Measurements from ENCODE around the gene PSMC4.

PSMC4 gene

GRCh38 chr19:39927524-39928356 is 43.2 kb upstream of the PSMC4 start:
- no peak for DNase-seq (ENCODE audit: low read depth in 2 of 2)
- TF ChIP-seq, protein P1, sequence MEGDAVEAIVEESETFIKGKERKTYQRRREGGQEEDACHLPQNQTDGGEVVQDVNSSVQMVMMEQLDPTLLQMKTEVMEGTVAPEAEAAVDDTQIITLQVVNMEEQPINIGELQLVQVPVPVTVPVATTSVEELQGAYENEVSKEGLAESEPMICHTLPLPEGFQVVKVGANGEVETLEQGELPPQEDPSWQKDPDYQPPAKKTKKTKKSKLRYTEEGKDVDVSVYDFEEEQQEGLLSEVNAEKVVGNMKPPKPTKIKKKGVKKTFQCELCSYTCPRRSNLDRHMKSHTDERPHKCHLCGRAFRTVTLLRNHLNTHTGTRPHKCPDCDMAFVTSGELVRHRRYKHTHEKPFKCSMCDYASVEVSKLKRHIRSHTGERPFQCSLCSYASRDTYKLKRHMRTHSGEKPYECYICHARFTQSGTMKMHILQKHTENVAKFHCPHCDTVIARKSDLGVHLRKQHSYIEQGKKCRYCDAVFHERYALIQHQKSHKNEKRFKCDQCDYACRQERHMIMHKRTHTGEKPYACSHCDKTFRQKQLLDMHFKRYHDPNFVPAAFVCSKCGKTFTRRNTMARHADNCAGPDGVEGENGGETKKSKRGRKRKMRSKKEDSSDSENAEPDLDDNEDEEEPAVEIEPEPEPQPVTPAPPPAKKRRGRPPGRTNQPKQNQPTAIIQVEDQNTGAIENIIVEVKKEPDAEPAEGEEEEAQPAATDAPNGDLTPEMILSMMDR (IDR thresholded peaks at IDR 0.05; ENCODE audit: low read depth, low read length), result no peak
- no peak overlapping the region for H3K4me3 ChIP-seq (replicated peaks in 1 of 2; ENCODE audit: low read depth in 2 of 2, low read length in 2 of 2)

- TF ChIP-seq, protein P1 (IDR thresholded peaks at IDR 0.05; ENCODE audit: low read depth, low read length), result no peak
- no peak overlapping the region for H3K4me3 ChIP-seq (replicated peaks in 1 of 2; ENCODE audit: low read depth in 2 of 2, low read length in 2 of 2)
- no peak for DNase-seq (ENCODE audit: low read depth in 2 of 2)
These were observed 42.6 kb upstream of the PSMC4 start for GRCh38 chr19:39928357-39928725.

- DNase-seq (ENCODE audit: low read depth in 2 of 2), result no peak
- TF ChIP-seq, protein P1 (IDR thresholded peaks at IDR 0.05; ENCODE audit: low read depth, low read length), result no peak
- H3K4me3 ChIP-seq (replicated peaks in 1 of 2; ENCODE audit: low read depth in 2 of 2, low read length in 2 of 2), result no peak overlapping the region
These were observed 41.2 kb upstream of the PSMC4 start for GRCh38 chr19:39929750-39930149.

DNA sequence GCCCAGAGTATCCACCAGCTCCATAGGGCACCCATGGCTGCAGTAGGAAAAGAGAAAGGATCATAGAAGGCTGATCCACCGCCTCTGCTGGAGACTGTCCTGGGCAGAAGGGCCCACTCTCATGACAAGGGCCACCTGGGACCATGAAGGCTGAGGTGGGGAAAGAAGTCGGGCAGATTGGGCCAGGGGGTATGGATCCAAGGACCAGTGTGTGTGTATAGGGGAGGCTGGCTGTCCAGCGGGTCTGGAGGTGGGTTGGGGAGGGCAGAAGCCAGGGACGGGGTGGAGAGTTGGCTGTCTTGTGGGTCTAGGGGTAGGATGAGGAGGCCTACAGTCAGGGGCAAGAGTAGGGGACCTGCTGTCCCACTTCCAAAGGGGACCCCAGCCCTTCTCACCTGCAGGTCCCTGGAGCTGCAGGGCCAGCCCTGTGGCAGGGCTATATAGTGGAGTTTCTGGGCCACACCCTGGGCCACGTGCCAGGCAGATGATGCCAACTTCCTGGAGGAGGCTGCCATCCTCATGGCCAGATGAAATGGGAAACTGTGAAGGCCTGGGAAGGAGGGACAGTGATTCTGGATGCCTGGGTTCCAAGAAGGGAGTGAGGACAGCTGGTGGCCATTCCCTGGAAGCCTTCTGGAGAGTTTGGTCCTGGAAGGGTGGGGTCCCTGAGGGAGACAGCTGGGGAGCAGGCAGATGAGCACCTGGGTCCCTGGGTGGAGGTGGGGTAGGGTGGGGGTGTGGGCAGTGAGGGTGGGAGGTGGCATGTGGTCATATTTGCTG is 36.2 kb upstream of the PSMC4 start, which contains the start of gene FCGBP:
FCGBP (minus strand) TSS at position 51 of the 780 bp plus-strand sequence.
- TF ChIP-seq, protein P1 (IDR thresholded peaks at IDR 0.05; ENCODE audit: low read depth, low read length), result no peak
- no peak within 1 kb of the TSS for H3K4me3 ChIP-seq (replicated peaks in 1 of 2; ENCODE audit: low read depth in 2 of 2, low read length in 2 of 2)
- no peak for DNase-seq (ENCODE audit: low read depth in 2 of 2)

GRCh38 chr19:39935364-39935661 is 35.7 kb upstream of the PSMC4 start:
- TF ChIP-seq, protein P1 (IDR thresholded peaks at IDR 0.05; ENCODE audit: low read depth, low read length), result no peak
- no peak for DNase-seq (ENCODE audit: low read depth in 2 of 2)
- H3K4me3 ChIP-seq (replicated peaks in 1 of 2; ENCODE audit: low read depth in 2 of 2, low read length in 2 of 2), result no peak overlapping the region

DNA sequence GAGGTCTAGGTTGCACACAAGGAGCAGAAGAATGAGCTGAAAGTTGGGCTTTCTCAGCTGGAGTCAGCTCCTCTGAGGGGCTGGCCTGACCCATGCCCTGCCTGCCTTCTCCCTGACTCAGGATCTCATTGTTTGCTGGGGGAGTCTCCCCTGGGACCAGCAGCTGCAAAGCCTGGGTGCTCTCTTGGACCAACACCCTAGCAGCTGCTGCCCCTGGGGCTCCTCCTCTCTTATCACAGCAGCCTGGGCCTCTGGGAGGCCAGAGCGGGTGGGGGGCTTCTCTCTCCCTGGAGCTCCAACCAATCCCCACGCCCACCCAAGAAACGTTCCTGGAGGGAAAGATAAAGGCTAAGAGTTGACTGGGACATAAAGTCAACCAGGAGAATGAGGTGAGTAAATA is 34.9 kb upstream of the PSMC4 start:
- TF ChIP-seq, protein P1 (IDR thresholded peaks at IDR 0.05; ENCODE audit: low read depth, low read length), result no peak
- no peak overlapping the region for H3K4me3 ChIP-seq (replicated peaks in 1 of 2; ENCODE audit: low read depth in 2 of 2, low read length in 2 of 2)
- DNase-seq (ENCODE audit: low read depth in 2 of 2), result no peak

Data from cardiac fibroblast (primary cell).